ENCODE data around the gene TPBGL. TPM values are rescaled to one million over a fixed set of nuclear protein-coding genes. Genes with fewer than 3 reads are reported as not detected.

Gene TPBGL
- polyA plus RNA-seq, 1 of the 3 experiments (the other 2 are of a cell fraction) = 0.03 TPM

DNA sequence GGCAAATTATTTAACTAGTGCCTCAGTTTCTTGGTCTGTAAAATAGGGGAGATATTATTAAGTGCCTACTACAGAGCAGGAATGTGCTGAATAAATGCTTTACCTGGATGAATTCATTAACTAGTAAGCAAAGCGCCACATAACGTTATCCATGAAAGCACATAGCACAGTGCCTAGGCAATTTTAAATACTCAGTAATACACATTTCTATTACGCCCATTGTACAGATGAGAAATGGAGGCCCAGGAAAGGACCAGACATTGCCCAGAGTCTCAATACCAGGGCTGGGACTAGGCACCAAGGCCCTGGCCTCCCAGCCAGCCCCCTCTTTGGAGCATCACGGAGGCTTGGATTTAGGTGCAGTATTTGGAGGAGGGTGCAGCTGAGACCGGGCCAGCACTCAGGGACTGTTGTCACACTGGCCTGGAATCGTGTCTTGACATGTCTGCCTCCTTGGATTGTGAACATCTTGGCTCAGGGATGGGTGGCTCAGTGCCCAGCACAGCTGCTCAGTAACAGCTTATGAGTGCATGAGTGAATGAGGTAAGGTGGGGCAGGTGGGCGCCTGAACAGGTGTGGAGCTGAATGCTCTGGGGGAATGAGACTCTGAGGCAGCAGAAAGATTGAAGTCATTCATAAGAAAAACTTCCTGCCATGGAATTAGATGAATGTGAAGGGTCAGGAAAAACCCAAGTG, 42.1 kb upstream of the TPBGL start (continued):
- TF ChIP-seq, protein P1, sequence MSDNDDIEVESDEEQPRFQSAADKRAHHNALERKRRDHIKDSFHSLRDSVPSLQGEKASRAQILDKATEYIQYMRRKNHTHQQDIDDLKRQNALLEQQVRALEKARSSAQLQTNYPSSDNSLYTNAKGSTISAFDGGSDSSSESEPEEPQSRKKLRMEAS (IDR thresholded peaks at IDR 0.05; ENCODE audit: low read depth) = no peak
- TF ChIP-seq MXI1 (IDR thresholded peaks at IDR 0.05; ENCODE audit: low read depth, low read length) (no peak), EZH2phosphoT487 (IDR thresholded peaks at IDR 0.05; ENCODE audit: borderline replicate concordance, low read depth) (no peak), YY1 (IDR thresholded peaks at IDR 0.05; ENCODE audit: low read depth) (no peak), EP300 (IDR thresholded peaks at IDR 0.05; ENCODE audit: borderline replicate concordance in 1 of 2, low read depth in 1 of 2, low read length in 1 of 2) (no peak)
- TF ChIP-seq, protein P2, sequence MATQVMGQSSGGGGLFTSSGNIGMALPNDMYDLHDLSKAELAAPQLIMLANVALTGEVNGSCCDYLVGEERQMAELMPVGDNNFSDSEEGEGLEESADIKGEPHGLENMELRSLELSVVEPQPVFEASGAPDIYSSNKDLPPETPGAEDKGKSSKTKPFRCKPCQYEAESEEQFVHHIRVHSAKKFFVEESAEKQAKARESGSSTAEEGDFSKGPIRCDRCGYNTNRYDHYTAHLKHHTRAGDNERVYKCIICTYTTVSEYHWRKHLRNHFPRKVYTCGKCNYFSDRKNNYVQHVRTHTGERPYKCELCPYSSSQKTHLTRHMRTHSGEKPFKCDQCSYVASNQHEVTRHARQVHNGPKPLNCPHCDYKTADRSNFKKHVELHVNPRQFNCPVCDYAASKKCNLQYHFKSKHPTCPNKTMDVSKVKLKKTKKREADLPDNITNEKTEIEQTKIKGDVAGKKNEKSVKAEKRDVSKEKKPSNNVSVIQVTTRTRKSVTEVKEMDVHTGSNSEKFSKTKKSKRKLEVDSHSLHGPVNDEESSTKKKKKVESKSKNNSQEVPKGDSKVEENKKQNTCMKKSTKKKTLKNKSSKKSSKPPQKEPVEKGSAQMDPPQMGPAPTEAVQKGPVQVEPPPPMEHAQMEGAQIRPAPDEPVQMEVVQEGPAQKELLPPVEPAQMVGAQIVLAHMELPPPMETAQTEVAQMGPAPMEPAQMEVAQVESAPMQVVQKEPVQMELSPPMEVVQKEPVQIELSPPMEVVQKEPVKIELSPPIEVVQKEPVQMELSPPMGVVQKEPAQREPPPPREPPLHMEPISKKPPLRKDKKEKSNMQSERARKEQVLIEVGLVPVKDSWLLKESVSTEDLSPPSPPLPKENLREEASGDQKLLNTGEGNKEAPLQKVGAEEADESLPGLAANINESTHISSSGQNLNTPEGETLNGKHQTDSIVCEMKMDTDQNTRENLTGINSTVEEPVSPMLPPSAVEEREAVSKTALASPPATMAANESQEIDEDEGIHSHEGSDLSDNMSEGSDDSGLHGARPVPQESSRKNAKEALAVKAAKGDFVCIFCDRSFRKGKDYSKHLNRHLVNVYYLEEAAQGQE (IDR thresholded peaks at IDR 0.05; ENCODE audit: low read depth, low read length) = no peak
- TF ChIP-seq, protein P3, sequence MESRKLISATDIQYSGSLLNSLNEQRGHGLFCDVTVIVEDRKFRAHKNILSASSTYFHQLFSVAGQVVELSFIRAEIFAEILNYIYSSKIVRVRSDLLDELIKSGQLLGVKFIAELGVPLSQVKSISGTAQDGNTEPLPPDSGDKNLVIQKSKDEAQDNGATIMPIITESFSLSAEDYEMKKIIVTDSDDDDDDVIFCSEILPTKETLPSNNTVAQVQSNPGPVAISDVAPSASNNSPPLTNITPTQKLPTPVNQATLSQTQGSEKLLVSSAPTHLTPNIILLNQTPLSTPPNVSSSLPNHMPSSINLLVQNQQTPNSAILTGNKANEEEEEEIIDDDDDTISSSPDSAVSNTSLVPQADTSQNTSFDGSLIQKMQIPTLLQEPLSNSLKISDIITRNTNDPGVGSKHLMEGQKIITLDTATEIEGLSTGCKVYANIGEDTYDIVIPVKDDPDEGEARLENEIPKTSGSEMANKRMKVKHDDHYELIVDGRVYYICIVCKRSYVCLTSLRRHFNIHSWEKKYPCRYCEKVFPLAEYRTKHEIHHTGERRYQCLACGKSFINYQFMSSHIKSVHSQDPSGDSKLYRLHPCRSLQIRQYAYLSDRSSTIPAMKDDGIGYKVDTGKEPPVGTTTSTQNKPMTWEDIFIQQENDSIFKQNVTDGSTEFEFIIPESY (IDR thresholded peaks at IDR 0.05; ENCODE audit: borderline replicate concordance, low read depth) = no peak
- TF ChIP-seq, protein P4, sequence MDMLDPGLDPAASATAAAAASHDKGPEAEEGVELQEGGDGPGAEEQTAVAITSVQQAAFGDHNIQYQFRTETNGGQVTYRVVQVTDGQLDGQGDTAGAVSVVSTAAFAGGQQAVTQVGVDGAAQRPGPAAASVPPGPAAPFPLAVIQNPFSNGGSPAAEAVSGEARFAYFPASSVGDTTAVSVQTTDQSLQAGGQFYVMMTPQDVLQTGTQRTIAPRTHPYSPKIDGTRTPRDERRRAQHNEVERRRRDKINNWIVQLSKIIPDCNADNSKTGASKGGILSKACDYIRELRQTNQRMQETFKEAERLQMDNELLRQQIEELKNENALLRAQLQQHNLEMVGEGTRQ (IDR thresholded peaks at IDR 0.05; ENCODE audit: borderline replicate concordance, low read depth, low read length) = no peak

DNA sequence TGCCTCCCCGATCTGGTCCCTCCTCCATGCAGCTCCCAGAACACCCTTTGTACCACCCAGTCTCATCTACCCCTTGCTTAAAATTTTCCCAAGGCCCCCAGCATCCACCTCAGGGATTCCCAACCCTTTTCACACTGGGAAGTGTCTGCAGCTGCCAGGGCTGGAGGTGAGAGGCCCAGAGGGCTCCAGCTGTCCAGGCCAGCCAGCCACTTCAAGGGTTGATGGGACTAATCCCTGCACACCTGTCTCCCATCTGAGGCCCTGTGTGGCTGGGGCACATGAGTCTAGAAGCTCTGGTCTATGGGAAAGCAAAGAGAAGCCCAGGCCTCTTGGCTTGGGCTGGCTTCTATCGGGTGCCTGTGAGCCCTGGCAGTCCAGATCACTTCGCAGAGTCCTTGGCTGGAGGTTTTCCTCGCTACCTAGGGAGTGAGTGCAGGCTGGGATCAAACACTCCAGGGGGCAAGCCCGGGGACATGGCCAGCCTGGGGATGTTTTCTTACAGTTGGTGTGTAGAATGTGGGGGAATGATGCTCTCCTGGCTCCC, 41.1 kb upstream of the TPBGL start:
- H3K79me2 ChIP-seq (ENCODE audit: insufficient read depth) = no peaks in the 10 kb centered on the region
- H3K36me3 ChIP-seq (replicated peaks in 1 of 2; ENCODE audit: control insufficient read depth in 1 of 2, insufficient read depth in 2 of 2, low read length in 1 of 2) = no peaks in the 10 kb centered on the region
- H3K4me2 ChIP-seq = no peak overlapping the region
- no peaks in the 10 kb centered on the region for H3K9me3 ChIP-seq
- ChIA-PET CTCF (interaction anchor here (1.1 to 15.4 kb wide), 4 partner anchors 44 to 53 kb away, joined by 3 to 630 read pairs (median 11); partner anchors contain the start of gene SLCO2B1), POLR2A (no interaction called here)
- H3K4me3 ChIP-seq (ENCODE audit: low read depth in 2 of 2, low read length in 1 of 2) = no peak overlapping the region
- H4K20me1 ChIP-seq (ENCODE audit: insufficient read depth) = no peaks in the 10 kb centered on the region
- H3K27ac ChIP-seq (ENCODE audit: low read depth in 2 of 2, low read length in 1 of 2) = no peak overlapping the region
- no peaks in the 10 kb centered on the region for H3F3A ChIP-seq (replicated peaks; ENCODE audit: insufficient read depth)
- no peak overlapping the region for H3K9ac ChIP-seq
- no peaks in the 10 kb centered on the region for H3K27me3 ChIP-seq (ENCODE audit: insufficient read depth)
- peaks cover 0 to 16% of the 10 kb centered on the region in 2 experiments; a peak in 1 of 4 replicates for H3K4me1 ChIP-seq (ENCODE audit: control insufficient read depth in 1 of 2, insufficient read depth in 2 of 2, low read depth in 1 of 2, low read length in 1 of 2)
- DNase-seq = no peak
- H2AFZ ChIP-seq (ENCODE audit: low read depth) = no peak overlapping the region
- 60% methylated on average over 4 of the region's 5 CpGs for WGBS (ENCODE audit: low lambda C conversion rate)
- H3K9me2 ChIP-seq = no peaks in the 10 kb centered on the region
- TF ChIP-seq, protein P2 (IDR thresholded peaks at IDR 0.05; ENCODE audit: low read depth, low read length) = no peak
- TF ChIP-seq EZH2phosphoT487 (IDR thresholded peaks at IDR 0.05; ENCODE audit: borderline replicate concordance, low read depth) (no peak), FOXJ3 (CRISPR knock-in tag; IDR thresholded peaks at IDR 0.05) (no peak), ELF1 (IDR thresholded peaks at IDR 0.05) (no peak), JUND (IDR thresholded peaks at IDR 0.05) (no peak), MXI1 (IDR thresholded peaks at IDR 0.05; ENCODE audit: low read depth, low read length) (no peak), RCOR1 (IDR thresholded peaks at IDR 0.05; ENCODE audit: low read length) (no peak), RXRA (IDR thresholded peaks at IDR 0.05; ENCODE audit: borderline replicate concordance, low read depth) (no peak), TCF12 (IDR thresholded peaks at IDR 0.05) (no peak), SIN3A (IDR thresholded peaks at IDR 0.05; ENCODE audit: borderline replicate concordance, low read depth, low read length) (no peak), YY1 (IDR thresholded peaks at IDR 0.05; ENCODE audit: low read depth) (no peak)
- TF ChIP-seq, protein P3 (IDR thresholded peaks at IDR 0.05; ENCODE audit: borderline replicate concordance, low read depth) = no peak
